Measurements from ENCODE around the gene MBP. TPM values are rescaled to one million over a fixed set of nuclear protein-coding genes. Genes with fewer than 3 reads are reported as not detected.

The MBP gene
- total RNA-seq, 4 donors from 2014 or later = 40.9 to 67.7 (median 51.8) TPM

- H3K27me3 ChIP-seq = no peaks in the 10 kb centered on the region
- peak overlapping the region; percentile 10 to 64 (median 42) for H3K27ac ChIP-seq
- peak overlapping the region in 2 of 4 donors; percentile 33 to 35 for H3K4me3 ChIP-seq
- H3K9me3 ChIP-seq = no peaks in the 10 kb centered on the region
- no peak for DNase-seq
- TF ChIP-seq CTCF (IDR thresholded peaks at IDR 0.05) (no peak), POLR2A (IDR thresholded peaks at IDR 0.05) (no peak)
- no peaks in the 10 kb centered on the region for H3K36me3 ChIP-seq
- peaks cover 0 to 43% (median 0%) of the 10 kb centered on the region in 4 donors for H3K4me1 ChIP-seq
Observed at GRCh38 chr18:77087393-77088141, 45.0 kb downstream of the MBP start.

- Histone ChIP-seq H3K9me3 (no peaks in the 10 kb centered on the region), H3K36me3 (no peaks in the 10 kb centered on the region), H3K27ac (peak overlapping the region; percentile 1 to 58 (median 18)), H3K4me3 (peak overlapping the region in 2 of 4 donors; percentile 33 to 35), H3K27me3 (no peaks in the 10 kb centered on the region), H3K4me1 (peaks cover 0 to 43% (median 0%) of the 10 kb centered on the region in 4 donors)
- no peak for DNase-seq
- TF ChIP-seq POLR2A (IDR thresholded peaks at IDR 0.05) = no peak
- no peak for TF ChIP-seq CTCF (IDR thresholded peaks at IDR 0.05)
Observed at GRCh38 chr18:77086656-77087392, 45.8 kb downstream of the MBP start.

GRCh38 chr18:77086034-77086433, 46.5 kb downstream of the MBP start:
- H3K36me3 ChIP-seq = no peaks in the 10 kb centered on the region
- TF ChIP-seq CTCF (IDR thresholded peaks at IDR 0.05) (no peak), POLR2A (IDR thresholded peaks at IDR 0.05) (no peak)
- H3K27me3 ChIP-seq = no peaks in the 10 kb centered on the region
- H3K9me3 ChIP-seq = no peaks in the 10 kb centered on the region
- no peak overlapping the region for H3K4me3 ChIP-seq
- no peak for DNase-seq
- H3K4me1 ChIP-seq = peaks cover 0 to 45% (median 0%) of the 10 kb centered on the region in 4 donors
- peak overlapping the region in 2 of 4 donors; percentile 1 to 58 for H3K27ac ChIP-seq

- DNase-seq = no peak
- Histone ChIP-seq H3K4me3 (no peak overlapping the region), H3K4me1 (peaks cover 0 to 53% (median 0%) of the 10 kb centered on the region in 4 donors), H3K9me3 (no peaks in the 10 kb centered on the region), H3K27ac (peak overlapping the region in 2 of 4 donors; percentile 30 to 32), H3K36me3 (no peaks in the 10 kb centered on the region), H3K27me3 (no peaks in the 10 kb centered on the region)
- TF ChIP-seq CTCF (IDR thresholded peaks at IDR 0.05) (no peak), POLR2A (IDR thresholded peaks at IDR 0.05) (no peak)
Observed at GRCh38 chr18:77084688-77085035, 47.9 kb downstream of the MBP start.

GRCh38 chr18:77082316-77082955, 50.1 kb downstream of the MBP start:
- Histone ChIP-seq H3K27ac (peak overlapping the region in 1 of 4 donors; percentile 7), H3K4me1 (peaks cover 0 to 46% (median 0%) of the 10 kb centered on the region in 4 donors)
- no peak for DNase-seq

More at GRCh38 chr18:77082316-77082955, 50.1 kb downstream of the MBP start:
- Histone ChIP-seq H3K9me3 (no peaks in the 10 kb centered on the region), H3K36me3 (no peaks in the 10 kb centered on the region), H3K27me3 (no peaks in the 10 kb centered on the region), H3K4me3 (no peak overlapping the region)
- TF ChIP-seq POLR2A (IDR thresholded peaks at IDR 0.05) (no peak), CTCF (IDR thresholded peaks at IDR 0.05) (no peak)
